Peyer's patch (tissue), 4 donors: ENCODE results near the gene CPA5. TPM values are rescaled to one million over a fixed set of nuclear protein-coding genes. Genes with fewer than 3 reads are reported as not detected.

Experiments
- DNase-seq, 3 donors: peaks; one replicate each; pipeline ENCODE4 v3.0.0-alpha.2; 2017 to 2019
- H3K27ac ChIP-seq, 4 donors: fragments of 200-600 bp; sonication (generic); one replicate each; pipeline ENCODE4 v1.5.1; 2016 to 2019
- H3K27me3 ChIP-seq, 2 donors: fragments of 200-600 bp; sonication (generic); one replicate each; pipeline ENCODE4 v1.5.1; 2019
- H3K36me3 ChIP-seq, 3 donors: fragments of 200-600 bp; sonication (generic); one replicate each; pipeline ENCODE4 v1.5.1; 2016 to 2019
- H3K4me1 ChIP-seq, 4 donors: fragments of 200-600 bp; sonication (generic); one replicate each; pipeline ENCODE4 v1.5.1; 2016 to 2019
- H3K4me3 ChIP-seq, 4 donors: fragments of 200-600 bp; sonication (generic); 1 replicate in 3 of 4; 2 replicates in 1 of 4; pipeline ENCODE4 v1.5.1; 2016 to 2019; ENCODE audit warnings: mild to moderate bottlenecking in 1 of 4
- H3K9me3 ChIP-seq, 4 donors: fragments of 200-600 bp; sonication (generic); one replicate each; pipeline ENCODE4 v1.5.1; 2016 to 2019; ENCODE audit warnings: mild to moderate bottlenecking in 1 of 4
- POLR2A ChIP-seq, 2 donors: fragments of 450-650 bp; IDR thresholded peaks; one replicate each; pipeline ENCODE4 v1.5.1; 2017; ENCODE audit warnings: antibody characterized with exemption in 2 of 2, mild to moderate bottlenecking in 2 of 2, moderate library complexity in 2 of 2
- total RNA-seq, 4 donors: library from RNA; depleted of rRNA; stranded (reverse); fragments of >200 nt; gene quantifications; one replicate each; pipeline ENCODE4 v1.1.0, GENCODE V29; 2016
- TF ChIP-seq, protein P1 (sequence below), 6 experiments: fragments of 450-650 bp in 4 of 6; fragments of 200-600 bp in 2 of 6; sonication (generic) in 1 of 6; IDR thresholded peaks; one replicate each; pipeline ENCODE4 v1.5.1; 2017 to 2019; ENCODE audit warnings: antibody characterized with exemption in 6 of 6, mild to moderate bottlenecking in 3 of 6, moderate library complexity in 1 of 6

The CPA5 gene
- total RNA-seq, 4 donors from 2014 or later = not detected

DNA sequence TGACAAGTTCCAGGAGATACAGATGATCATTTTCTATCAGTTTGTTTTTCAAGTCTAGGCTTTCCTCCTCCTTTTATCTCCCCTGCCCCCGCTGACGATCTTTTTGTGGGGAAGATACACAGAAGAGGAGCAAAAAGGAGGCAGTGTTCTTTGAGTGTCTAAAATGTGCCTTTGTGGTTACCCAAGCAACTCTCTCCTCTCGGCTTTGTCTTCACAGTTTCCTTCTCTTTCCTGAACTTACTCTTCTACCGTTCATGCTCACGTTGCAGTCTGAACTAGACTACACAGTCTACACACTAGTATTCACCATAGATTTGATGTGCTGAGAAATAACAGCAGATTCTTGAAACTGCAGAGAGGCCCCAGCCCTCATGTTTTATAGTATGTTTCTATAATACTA is 72.6 kb downstream of the CPA5 start:
- Histone ChIP-seq H3K4me1 (no peaks in the 10 kb centered on the region), H3K36me3 (no peaks in the 10 kb centered on the region), H3K27me3 (no peaks in the 10 kb centered on the region), H3K9me3 (no peaks in the 10 kb centered on the region), H3K27ac (no peak overlapping the region), H3K4me3 (no peak overlapping the region)
- no peak for DNase-seq
- TF ChIP-seq, protein P1, sequence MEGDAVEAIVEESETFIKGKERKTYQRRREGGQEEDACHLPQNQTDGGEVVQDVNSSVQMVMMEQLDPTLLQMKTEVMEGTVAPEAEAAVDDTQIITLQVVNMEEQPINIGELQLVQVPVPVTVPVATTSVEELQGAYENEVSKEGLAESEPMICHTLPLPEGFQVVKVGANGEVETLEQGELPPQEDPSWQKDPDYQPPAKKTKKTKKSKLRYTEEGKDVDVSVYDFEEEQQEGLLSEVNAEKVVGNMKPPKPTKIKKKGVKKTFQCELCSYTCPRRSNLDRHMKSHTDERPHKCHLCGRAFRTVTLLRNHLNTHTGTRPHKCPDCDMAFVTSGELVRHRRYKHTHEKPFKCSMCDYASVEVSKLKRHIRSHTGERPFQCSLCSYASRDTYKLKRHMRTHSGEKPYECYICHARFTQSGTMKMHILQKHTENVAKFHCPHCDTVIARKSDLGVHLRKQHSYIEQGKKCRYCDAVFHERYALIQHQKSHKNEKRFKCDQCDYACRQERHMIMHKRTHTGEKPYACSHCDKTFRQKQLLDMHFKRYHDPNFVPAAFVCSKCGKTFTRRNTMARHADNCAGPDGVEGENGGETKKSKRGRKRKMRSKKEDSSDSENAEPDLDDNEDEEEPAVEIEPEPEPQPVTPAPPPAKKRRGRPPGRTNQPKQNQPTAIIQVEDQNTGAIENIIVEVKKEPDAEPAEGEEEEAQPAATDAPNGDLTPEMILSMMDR (IDR thresholded peaks at IDR 0.05) = no peak
- no peak for TF ChIP-seq POLR2A (IDR thresholded peaks at IDR 0.05)

DNA sequence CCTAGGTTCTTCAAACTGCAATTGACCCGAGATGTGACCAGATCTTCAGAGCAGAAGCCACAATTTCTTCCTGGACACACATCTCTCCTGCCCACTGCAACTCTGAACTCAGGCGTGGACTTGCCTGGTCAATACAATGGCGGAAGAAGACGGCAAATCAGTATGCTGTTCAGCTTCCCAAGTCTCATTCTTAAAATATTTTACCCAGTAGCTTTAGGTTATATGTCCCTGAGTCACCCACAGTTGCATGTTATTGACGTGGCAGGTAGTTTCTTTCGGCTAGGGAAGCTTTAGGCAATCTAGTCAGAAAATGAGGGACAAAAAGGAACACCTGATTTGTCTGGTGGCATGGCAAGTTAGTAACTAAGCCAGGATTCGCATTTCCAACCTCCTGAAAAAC is 73.7 kb downstream of the CPA5 start:
- Histone ChIP-seq H3K4me1 (no peaks in the 10 kb centered on the region), H3K27me3 (no peaks in the 10 kb centered on the region), H3K9me3 (no peaks in the 10 kb centered on the region), H3K4me3 (no peak overlapping the region), H3K36me3 (no peaks in the 10 kb centered on the region), H3K27ac (no peak overlapping the region)
- no peak for TF ChIP-seq POLR2A (IDR thresholded peaks at IDR 0.05)
- TF ChIP-seq, protein P1 (IDR thresholded peaks at IDR 0.05) = no peak
- no peak for DNase-seq

Other genes with a start within 250 kb of the CPA5 start
- 10 to 100 TPM; 11.6 to 17.2 (median 15.4) TPM for gene TMEM209, start 139.4 kb upstream of the CPA5 start, total RNA-seq
- gene SSMEM1, start 137.0 kb upstream of the CPA5 start, total RNA-seq = not detected
- gene CPA2, start 78.0 kb upstream of the CPA5 start, total RNA-seq = 10 to 100 TPM in 1 of 4 donors, 1 to 10 TPM in 2, not detected in 1; 2.6 to 12.6 (median 2.7) TPM
- gene CPA4, start 51.7 kb upstream of the CPA5 start, total RNA-seq = not detected
- not detected for gene CPA1, start 35.7 kb downstream of the CPA5 start, total RNA-seq
- 10 to 100 TPM in 1 of 4 donors, 1 to 10 TPM in 3; 1.9 to 14.0 (median 5.6) TPM for gene CEP41, start 96.2 kb downstream of the CPA5 start, total RNA-seq
- 10 to 100 TPM; 11.6 to 36.1 (median 27.1) TPM for gene MEST, start 147.3 kb downstream of the CPA5 start, total RNA-seq